Colonic mucosa (tissue), 4 donors: ENCODE data around the gene SUSD3. TPM values are rescaled to one million over a fixed set of nuclear protein-coding genes. Genes with fewer than 3 reads are reported as not detected.

Experiments used
- DNase-seq: peaks from one replicate; pipeline ENCODE4 v3.0.0-alpha.2; 2020
- H3K27ac ChIP-seq: fragments of 200-600 bp; one replicate; pipeline ENCODE4 v1.8.0; 2021
- H3K27me3 ChIP-seq: fragments of 200-600 bp; one replicate; pipeline ENCODE4 v1.8.0; 2021
- H3K36me3 ChIP-seq: fragments of 200-600 bp; one replicate; pipeline ENCODE4 v1.8.0; 2021
- H3K4me1 ChIP-seq: fragments of 200-600 bp; one replicate; pipeline ENCODE4 v1.8.0; 2021; ENCODE audit warnings: mild to moderate bottlenecking
- H3K4me3 ChIP-seq: fragments of 200-600 bp; one replicate; pipeline ENCODE4 v1.8.0; 2021
- H3K9ac ChIP-seq, 2 donors: one replicate each; pipeline ENCODE4 v1.7.0; 2013; ENCODE audit warnings: control low read depth in 2 of 2, low read depth in 2 of 2, low read length in 2 of 2
- H3K9me3 ChIP-seq: fragments of 200-600 bp; one replicate; pipeline ENCODE4 v1.8.0; 2021
- CTCF ChIP-seq: fragments of 200-600 bp; IDR thresholded peaks from one replicate; pipeline ENCODE4 v1.8.0; 2022; ENCODE audit warnings: antibody characterized with exemption, mild to moderate bottlenecking
- intact Hi-C: fragments of 100-400 bp; cut with DNase I; formaldehyde crosslinking; loops from one replicate; pipeline ENCODE4 v1.14.1; 2022
- total RNA-seq, 2 donors: library from RNA; stranded (reverse); fragmentation: NEBNext Ultra II Directional in 1 of 2; extraction: Animal tissue kit (Norgen Biotek cat#: 25700) in 1 of 2; gene quantifications; one replicate each; pipeline ENCODE4 v1.2.1, GENCODE V29; 2021
- donor health status: healthy.
- donor health status: DM: no; HTN: no; CAD: no.
- donor health status: DM: no; HTN: no; CAD: no.

SUSD3 gene
- total RNA-seq, 2 donors from 2014 or later, result 1.6 to 2.2 TPM

- H3K36me3 ChIP-seq, result no peaks in the 10 kb centered on the region
- H3K27me3 ChIP-seq, result no peaks in the 10 kb centered on the region
- TF ChIP-seq CTCF, result no peak
- H3K9me3 ChIP-seq, result no peaks in the 10 kb centered on the region
- no peak for DNase-seq
- H3K4me3 ChIP-seq, result no peak overlapping the region
- peak overlapping the region; percentile 44 for H3K27ac ChIP-seq
- H3K4me1 ChIP-seq, result peaks cover 10% of the 10 kb centered on the region
- peak overlapping the region in 1 of 2 donors; percentile 26 for H3K9ac ChIP-seq
- intact Hi-C loops, result no loop called here
Measured at GRCh38 chr9:93127395-93127911, 69.0 kb downstream of the SUSD3 start.

- Histone ChIP-seq H3K4me3 (no peak overlapping the region), H3K9me3 (no peaks in the 10 kb centered on the region), H3K27ac (peak overlapping the region; percentile 44), H3K27me3 (no peaks in the 10 kb centered on the region), H3K36me3 (no peaks in the 10 kb centered on the region), H3K9ac (no peak overlapping the region), H3K4me1 (peaks cover 18% of the 10 kb centered on the region)
- intact Hi-C loops, result no loop called here
- TF ChIP-seq CTCF, result no peak
- no peak for DNase-seq
Measured at GRCh38 chr9:93128011-93128714, 69.7 kb downstream of the SUSD3 start.

- no peak for TF ChIP-seq CTCF
- Histone ChIP-seq H3K9me3 (no peaks in the 10 kb centered on the region), H3K9ac (no peak overlapping the region), H3K4me1 (peaks cover 20% of the 10 kb centered on the region), H3K36me3 (no peaks in the 10 kb centered on the region), H3K27ac (no peak overlapping the region), H3K27me3 (no peaks in the 10 kb centered on the region), H3K4me3 (no peak overlapping the region)
- no peak for DNase-seq
- intact Hi-C loops, result no loop called here
Measured at GRCh38 chr9:93128715-93129224, 70.3 kb downstream of the SUSD3 start.

GRCh38 chr9:93129286-93129685 is 70.8 kb downstream of the SUSD3 start:
- no peak for DNase-seq
- Histone ChIP-seq H3K9me3 (no peaks in the 10 kb centered on the region), H3K36me3 (no peaks in the 10 kb centered on the region), H3K4me3 (no peak overlapping the region), H3K4me1 (peaks cover 20% of the 10 kb centered on the region), H3K27ac (peak overlapping the region; percentile 7), H3K27me3 (no peaks in the 10 kb centered on the region), H3K9ac (no peak overlapping the region)
- intact Hi-C loops, result no loop called here
- TF ChIP-seq CTCF, result no peak

GRCh38 chr9:93129691-93130500 is 71.4 kb downstream of the SUSD3 start:
- TF ChIP-seq CTCF, result no peak
- H3K9me3 ChIP-seq, result no peaks in the 10 kb centered on the region
- no peaks in the 10 kb centered on the region for H3K27me3 ChIP-seq
- DNase-seq, result no peak
- peak overlapping the region; percentile 7 for H3K27ac ChIP-seq
- H3K4me1 ChIP-seq, result peaks cover 26% of the 10 kb centered on the region
- intact Hi-C loops, result no loop called here
- no peak overlapping the region for H3K9ac ChIP-seq
- H3K4me3 ChIP-seq, result no peak overlapping the region
- H3K36me3 ChIP-seq, result no peaks in the 10 kb centered on the region
